BE2C (cell line): ENCODE results near the gene AGAP5.
A peak's percentile ranks its signal among the peaks of the same experiment; 100 is the strongest.

Source experiments
- DNase-seq: peaks from one replicate; pipeline ENCODE4 v3.0.0-alpha.2; 2020
- H3K27me3 ChIP-seq: fragments of 250-450 bp; sonication (Bioruptor Pico); 2 replicates; pipeline ENCODE4 v1.5.1; 2020; ENCODE audit warnings: mild to moderate bottlenecking
- H3K36me3 ChIP-seq: fragments of 250-450 bp; sonication (Bioruptor Pico); 2 replicates; pipeline ENCODE4 v1.5.1; 2020; ENCODE audit warnings: mild to moderate bottlenecking
- H3K4me1 ChIP-seq: fragments of 250-450 bp; sonication (Bioruptor Pico); 2 replicates; pipeline ENCODE4 v1.5.1; 2020
- H3K4me3 ChIP-seq: 2 replicates; pipeline ENCODE4 v1.5.1; 2011; ENCODE audit warnings: low read depth, low read length
- H3K9me3 ChIP-seq: fragments of 250-450 bp; sonication (Bioruptor Pico); 2 replicates; pipeline ENCODE4 v1.5.1; 2020
- TF ChIP-seq, protein P1 (sequence below): IDR thresholded peaks from 2 replicates; pipeline ENCODE4 v1.5.1; 2012; ENCODE audit warnings: mild to moderate bottlenecking, low read depth, low read length

Gene AGAP5

DNA sequence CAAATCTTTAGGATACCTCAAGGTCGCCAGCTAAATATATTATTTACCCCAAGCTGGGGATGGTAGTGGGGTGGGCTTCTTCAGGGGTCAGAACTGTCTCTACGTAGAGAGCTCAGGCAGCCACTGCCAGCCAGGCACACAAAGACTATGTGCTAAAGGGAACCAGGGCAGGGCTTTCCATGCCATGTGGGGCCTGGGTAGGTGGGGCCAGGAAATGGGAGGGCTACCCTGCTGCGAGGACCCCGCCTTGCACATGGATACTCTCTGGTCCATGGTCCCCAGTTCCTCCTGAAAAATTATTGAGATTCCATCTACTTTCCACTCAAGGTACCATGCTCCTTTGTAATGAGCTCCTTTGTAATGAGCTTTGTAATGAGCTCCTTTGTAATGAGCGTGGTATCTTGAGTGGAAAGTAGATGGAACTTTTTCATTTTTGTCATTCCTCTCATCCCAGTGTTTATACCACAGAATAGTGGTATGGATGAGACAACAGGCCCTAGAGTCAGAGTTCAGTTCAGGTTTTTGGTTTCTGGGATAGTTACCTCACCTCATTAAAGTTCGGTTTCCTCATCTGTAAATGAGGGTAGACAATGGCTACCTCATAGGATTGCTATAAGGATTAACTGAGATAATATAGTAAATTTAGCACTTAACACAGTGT is 47.9 kb downstream of the AGAP5 start:
- Histone ChIP-seq H3K36me3 (no peaks in the 10 kb centered on the region), H3K9me3 (no peaks in the 10 kb centered on the region), H3K4me1 (no peaks in the 10 kb centered on the region), H3K4me3 (no peak overlapping the region), H3K27me3 (no peaks in the 10 kb centered on the region)
- TF ChIP-seq, protein P1, sequence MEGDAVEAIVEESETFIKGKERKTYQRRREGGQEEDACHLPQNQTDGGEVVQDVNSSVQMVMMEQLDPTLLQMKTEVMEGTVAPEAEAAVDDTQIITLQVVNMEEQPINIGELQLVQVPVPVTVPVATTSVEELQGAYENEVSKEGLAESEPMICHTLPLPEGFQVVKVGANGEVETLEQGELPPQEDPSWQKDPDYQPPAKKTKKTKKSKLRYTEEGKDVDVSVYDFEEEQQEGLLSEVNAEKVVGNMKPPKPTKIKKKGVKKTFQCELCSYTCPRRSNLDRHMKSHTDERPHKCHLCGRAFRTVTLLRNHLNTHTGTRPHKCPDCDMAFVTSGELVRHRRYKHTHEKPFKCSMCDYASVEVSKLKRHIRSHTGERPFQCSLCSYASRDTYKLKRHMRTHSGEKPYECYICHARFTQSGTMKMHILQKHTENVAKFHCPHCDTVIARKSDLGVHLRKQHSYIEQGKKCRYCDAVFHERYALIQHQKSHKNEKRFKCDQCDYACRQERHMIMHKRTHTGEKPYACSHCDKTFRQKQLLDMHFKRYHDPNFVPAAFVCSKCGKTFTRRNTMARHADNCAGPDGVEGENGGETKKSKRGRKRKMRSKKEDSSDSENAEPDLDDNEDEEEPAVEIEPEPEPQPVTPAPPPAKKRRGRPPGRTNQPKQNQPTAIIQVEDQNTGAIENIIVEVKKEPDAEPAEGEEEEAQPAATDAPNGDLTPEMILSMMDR = no peak
- no peak for DNase-seq

DNA sequence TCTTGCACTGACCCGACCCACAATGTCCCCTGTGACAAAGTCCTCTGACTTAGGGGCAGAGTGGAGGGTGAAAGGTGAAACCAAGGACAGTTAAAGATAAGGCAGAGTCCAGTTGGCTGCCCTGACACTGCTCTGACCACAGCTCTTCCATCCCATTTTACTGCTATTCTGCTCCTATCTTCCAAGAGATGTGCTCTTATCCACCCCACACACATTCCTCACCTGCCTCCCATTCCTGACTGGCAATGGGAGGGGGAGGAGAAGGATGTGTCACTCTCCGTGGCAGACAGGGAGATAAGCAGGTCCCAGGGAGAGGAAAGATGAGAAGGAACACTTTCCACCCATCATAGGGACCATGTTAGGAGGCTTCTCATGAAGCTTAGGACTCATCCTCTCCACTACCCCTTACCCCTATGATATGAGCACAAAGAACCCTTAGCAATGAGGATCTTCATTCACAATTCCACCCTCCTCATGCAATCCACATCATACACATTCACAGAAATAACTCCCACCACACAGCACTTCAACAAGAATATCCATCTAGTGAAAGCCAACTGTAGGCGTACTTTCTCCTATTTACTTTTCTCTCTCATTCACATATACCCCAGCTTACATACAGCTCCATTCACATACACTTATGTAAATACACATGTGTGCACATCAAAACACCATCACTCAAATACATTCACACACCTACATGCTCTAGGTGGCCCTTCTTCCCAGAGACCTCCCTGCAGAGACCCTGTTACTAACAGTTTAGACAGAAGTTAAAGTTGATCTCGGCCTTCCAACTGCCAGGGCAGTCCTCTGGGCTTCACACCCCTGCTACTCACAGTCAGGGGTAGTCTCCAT is 48.7 kb downstream of the AGAP5 start:
- DNase-seq = no peak
- Histone ChIP-seq H3K36me3 (no peaks in the 10 kb centered on the region), H3K4me3 (no peak overlapping the region), H3K9me3 (no peaks in the 10 kb centered on the region), H3K27me3 (no peaks in the 10 kb centered on the region), H3K4me1 (no peaks in the 10 kb centered on the region)
- TF ChIP-seq, protein P1 = no peak

DNA sequence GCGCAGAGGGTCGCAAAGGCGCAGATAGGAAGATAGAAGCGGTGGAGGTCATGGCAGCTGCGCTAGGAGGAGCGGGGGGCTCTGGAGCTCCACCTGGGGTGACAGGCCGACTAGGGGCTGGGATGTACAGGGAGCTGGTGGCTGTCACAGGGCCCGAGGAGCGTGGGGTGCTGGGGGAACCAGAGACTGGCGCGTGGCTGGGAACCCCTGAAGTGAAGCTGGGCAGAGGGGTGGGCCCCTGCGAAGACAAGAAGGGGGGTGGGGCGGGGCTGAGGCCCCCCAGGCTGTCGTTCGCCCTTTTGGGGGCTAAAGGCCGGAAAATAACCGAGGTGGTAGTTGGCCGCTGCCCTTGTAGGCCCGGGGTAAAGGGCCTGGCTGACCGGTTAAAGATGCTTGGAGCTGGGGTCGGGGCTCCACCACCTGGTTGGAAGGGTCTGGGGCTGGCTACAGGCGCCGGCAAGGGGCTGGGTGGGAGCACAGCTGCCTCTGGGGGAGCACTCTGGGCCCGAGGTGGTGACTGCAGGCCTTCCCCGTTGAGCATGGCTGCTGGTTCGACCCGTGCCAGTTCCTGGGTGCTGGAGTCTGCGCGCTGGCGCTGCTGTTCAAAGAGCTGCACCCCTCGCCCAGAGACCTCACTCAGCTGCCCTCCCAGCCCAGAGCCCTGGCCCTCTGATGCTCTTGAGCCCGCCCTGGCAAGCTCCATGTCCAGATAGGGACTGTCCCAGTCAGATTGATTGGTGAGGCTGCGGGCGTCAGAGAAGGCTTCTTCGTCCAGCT is 49.8 kb downstream of the AGAP5 start:
- H3K36me3 ChIP-seq = no peaks in the 10 kb centered on the region
- no peaks in the 10 kb centered on the region for H3K4me1 ChIP-seq
- TF ChIP-seq, protein P1 = no peak
- peak; percentile 20 for DNase-seq
- no peaks in the 10 kb centered on the region for H3K9me3 ChIP-seq
- H3K4me3 ChIP-seq = peak overlapping the region; percentile 88
- H3K27me3 ChIP-seq = no peaks in the 10 kb centered on the region

DNA sequence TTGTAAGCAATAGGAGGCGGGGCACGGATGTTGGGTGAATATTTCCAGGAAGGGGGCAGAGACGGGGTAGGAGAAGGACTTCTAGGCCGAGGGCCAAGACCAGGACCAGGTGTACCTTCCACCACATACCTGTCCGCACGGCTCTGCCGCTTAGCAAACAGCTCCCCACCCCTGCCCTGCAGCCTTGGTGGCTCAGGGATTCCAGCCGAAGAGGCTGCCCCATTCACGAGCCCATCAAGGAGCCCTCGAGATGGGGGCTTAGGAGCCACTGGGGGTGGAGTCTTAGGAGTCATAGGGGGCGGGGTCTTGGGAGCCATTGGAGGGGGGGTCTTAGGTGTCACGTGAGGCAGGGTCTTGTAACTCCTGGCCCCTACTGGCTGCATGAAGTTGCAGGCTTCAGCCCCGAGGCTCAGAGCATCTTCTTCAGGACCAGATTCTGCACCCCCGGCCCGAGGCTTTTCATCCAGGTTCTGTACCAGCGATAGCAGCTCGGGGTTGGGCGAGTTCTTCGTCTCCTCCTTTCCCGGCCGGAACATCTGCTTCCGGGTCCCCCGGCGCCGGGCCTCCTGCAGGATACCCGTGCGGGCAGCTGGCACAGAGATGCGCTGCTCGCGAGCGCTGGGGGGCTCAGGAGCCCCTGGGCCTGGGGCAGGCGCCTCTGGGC is 50.6 kb downstream of the AGAP5 start:
- peak overlapping the region; percentile 88 for H3K4me3 ChIP-seq
- H3K36me3 ChIP-seq = no peaks in the 10 kb centered on the region
- no peaks in the 10 kb centered on the region for H3K4me1 ChIP-seq
- TF ChIP-seq, protein P1 = no peak
- DNase-seq = peak; percentile 74
- no peaks in the 10 kb centered on the region for H3K27me3 ChIP-seq
- no peaks in the 10 kb centered on the region for H3K9me3 ChIP-seq

DNA sequence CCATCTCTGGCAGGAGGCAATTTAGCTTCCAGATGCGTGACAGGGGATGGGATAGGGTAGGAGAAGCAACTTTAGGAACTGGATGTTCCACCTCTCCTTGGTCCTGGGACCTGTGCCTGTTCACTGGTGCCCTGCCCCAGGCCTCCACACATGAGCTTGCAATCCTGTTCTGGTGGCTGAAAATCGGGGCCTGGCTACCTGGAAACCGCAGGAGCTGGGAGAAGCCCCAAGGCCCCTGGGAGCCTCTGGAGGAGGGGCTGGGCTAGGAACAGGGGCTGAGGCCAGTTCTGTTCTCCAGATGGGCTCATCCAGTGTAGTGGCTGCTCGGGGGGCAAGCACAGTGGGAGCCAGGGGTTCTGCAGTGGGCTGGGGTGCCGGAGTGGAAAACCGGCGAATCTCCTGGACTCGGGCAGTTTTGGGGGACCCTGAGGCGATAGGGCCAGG is 51.3 kb downstream of the AGAP5 start:
- Histone ChIP-seq H3K4me1 (no peaks in the 10 kb centered on the region), H3K27me3 (no peaks in the 10 kb centered on the region), H3K9me3 (no peaks in the 10 kb centered on the region), H3K4me3 (no peak overlapping the region), H3K36me3 (no peaks in the 10 kb centered on the region)
- DNase-seq = no peak
- TF ChIP-seq, protein P1 = no peak
